LNCAP (cell line): ENCODE results near the gene DBNL.

ENCODE experiments used
- CTCF ChIP-seq: fragments of 450-650 bp; IDR thresholded peaks from 2 replicates; pipeline ENCODE4 v1.5.1; 2017; ENCODE audit warnings: mild to moderate bottlenecking

DBNL gene

DNA sequence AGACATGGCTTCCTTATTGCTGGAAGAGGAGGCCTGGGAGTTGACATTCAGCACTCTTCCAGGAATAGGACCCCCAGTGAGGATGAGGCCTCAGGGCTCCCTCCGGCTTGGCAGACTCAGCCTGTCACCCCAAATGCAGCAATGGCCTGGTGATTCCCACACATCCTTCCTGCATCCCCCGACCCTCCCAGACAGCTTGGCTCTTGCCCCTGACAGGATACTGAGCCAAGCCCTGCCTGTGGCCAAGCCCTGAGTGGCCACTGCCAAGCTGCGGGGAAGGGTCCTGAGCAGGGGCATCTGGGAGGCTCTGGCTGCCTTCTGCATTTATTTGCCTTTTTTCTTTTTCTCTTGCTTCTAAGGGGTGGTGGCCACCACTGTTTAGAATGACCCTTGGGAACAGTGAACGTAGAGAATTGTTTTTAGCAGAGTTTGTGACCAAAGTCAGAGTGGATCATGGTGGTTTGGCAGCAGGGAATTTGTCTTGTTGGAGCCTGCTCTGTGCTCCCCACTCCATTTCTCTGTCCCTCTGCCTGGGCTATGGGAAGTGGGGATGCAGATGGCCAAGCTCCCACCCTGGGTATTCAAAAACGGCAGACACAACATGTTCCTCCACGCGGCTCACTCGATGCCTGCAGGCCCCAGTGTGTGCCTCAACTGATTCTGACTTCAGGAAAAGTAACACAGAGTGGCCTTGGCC lies 16.6 kb downstream of the DBNL start:
- no peak for TF ChIP-seq CTCF

DNA sequence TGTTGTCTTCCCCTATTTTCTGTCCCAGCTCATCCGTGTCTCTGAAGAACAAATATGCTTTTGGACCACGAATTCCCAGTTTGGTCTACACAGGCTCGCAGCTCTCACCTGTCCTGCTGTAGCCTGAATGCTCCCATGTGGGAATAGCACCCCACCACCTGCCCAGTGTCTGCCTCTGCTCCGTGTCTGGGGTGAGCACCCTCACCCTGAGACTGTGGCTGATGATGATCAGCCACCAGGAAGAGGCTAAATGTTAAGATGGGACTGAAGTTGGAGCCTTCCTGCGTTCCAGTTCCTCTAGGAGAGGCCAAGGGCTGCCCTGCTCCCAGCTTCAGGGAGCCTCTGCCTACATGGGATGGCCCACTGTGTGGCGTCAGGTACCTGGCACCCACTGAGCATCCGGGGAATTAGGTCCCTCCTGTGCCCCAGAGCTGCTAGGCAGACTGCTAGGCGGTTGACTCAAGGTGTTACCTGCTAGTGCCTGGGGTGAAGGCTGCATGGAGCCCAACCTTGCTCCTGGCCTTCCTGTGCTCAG lies 17.2 kb downstream of the DBNL start:
- no peak for TF ChIP-seq CTCF

DNA sequence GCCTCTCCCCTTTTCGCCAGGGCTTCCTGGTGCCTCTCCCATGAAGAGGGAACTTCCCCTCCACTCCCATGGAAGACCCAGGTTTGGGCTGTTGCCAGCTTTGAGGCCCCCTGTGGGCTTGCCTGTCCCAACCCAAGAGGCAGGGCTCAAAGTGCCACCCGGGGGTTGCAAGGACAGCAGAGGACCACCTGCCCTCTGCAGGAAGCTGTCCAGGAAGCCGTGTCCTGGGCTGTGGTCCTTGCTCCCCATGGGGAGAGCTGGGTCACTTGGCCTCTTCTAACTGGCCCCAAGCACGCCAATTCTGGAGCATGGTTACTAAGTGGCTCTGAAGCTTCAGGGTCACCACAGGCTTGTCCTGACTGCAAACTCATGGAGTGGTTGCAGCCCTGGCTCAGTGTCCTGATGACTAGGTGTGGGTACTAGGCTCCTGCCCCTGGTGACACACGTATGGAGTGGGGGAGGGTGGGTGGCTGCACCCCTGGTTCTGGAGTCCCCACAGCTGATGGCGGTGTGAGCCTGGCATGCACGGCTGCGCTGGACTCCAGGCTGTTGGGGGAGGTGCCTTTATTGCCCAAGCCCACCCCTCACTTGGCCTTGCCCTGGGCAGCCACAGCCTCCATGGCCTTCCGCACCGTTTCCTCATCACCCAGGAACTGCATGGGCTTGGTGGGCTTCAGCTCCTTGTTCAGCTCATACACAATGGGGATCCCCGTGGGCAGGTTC lies 17.8 kb downstream of the DBNL start:
- TF ChIP-seq CTCF, result no peak

DNA sequence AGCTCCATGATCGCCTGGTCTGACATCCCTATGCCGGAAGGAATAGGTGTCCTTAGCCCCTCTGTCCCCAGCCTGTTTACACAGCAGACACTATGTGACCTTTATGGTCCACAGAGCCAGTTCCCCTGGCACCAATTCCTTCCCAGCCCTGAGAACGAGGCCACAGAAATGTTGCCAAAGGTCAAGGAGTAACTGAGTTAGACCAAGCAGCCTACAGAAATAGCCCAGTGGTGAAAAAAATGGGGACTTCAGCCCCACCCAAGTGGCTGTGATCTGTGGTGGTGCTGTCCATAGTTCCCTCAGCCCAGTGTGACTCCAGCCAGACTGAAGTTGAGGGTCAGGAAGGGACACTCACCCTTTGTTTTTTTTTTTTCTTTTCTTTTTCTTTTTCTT lies 18.4 kb downstream of the DBNL start:
- TF ChIP-seq CTCF, result no peak

DNA sequence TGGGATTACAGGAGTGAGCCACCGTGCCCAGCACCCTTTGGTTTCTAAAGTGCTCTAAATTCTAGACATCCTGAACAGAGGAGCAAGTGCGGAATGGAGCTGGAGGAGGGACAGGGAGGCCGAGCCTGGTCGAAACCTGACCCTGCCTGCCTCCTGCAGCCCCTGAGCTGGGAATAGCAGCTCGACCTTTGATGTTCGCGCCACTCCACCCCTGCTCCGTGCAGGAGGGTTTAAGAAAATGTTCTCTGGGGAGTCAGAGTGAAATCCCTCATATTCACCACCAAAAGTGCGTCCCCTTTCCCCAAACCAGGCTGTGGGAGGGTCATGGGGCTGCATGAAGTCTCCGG lies 19.0 kb downstream of the DBNL start:
- TF ChIP-seq CTCF, result no peak

- no peak for TF ChIP-seq CTCF
Observed at GRCh38 chr7:44063894-44064651, 19.6 kb downstream of the DBNL start.

- TF ChIP-seq CTCF, result no peak
Observed at GRCh38 chr7:44064791-44065430, 20.4 kb downstream of the DBNL start.
